H1 (cell line): Measurements from ENCODE around the gene FLRT1.

ENCODE experiments used
- CBX5 ChIP-seq: fragments of 300-800, 300-1000 bp; sonication (generic); IDR thresholded peaks from 2 replicates; pipeline ENCODE4 v1.7.1; 2016; ENCODE audit warnings: antibody characterized with exemption, low read length, low read depth
- CREB1 ChIP-seq: IDR thresholded peaks from 2 replicates; pipeline ENCODE4 v1.6.1; 2012; ENCODE audit warnings: inconsistent platforms
- CTCF ChIP-seq, 3 experiments: IDR thresholded peaks; 1 replicate in 2 of 3; 2 replicates in 1 of 3; pipeline versions ENCODE4 v1.5.1 to v1.6.1; 2011; ENCODE audit warnings: low read length in 3 of 3, mild to moderate bottlenecking in 3 of 3, inconsistent platforms in 2 of 3, low read depth in 1 of 3, moderate library complexity in 1 of 3; ENCODE audit not compliant: insufficient read depth in 1 of 3; ENCODE audit errors: control extremely low read depth in 1 of 3
- EZH2 ChIP-seq: fragments of 200-600 bp; sonication (generic); IDR thresholded peaks from 2 replicates; pipeline ENCODE4 v1.7.1; 2012; ENCODE audit warnings: low read depth, mild to moderate bottlenecking, moderate library complexity, low read length, inconsistent platforms; ENCODE audit not compliant: severe bottlenecking
- POLR2A ChIP-seq, 2 experiments: IDR thresholded peaks; 1 replicate in 1 of 2; 2 replicates in 1 of 2; pipeline ENCODE4 v1.6.1; 2011; ENCODE audit warnings: low read depth in 2 of 2, low read length in 2 of 2, mild to moderate bottlenecking in 2 of 2; ENCODE audit errors: control extremely low read depth in 1 of 2
- POLR2AphosphoS5 ChIP-seq: IDR thresholded peaks from 2 replicates; pipeline ENCODE4 v1.6.1; 2011; ENCODE audit warnings: low read depth, low read length
- RAD21 ChIP-seq, 2 experiments: IDR thresholded peaks in 1 of 2; conservative IDR thresholded peaks in 1 of 2; 2 replicates each; pipeline ENCODE4 v1.6.1; 2011; ENCODE audit warnings: low read depth in 2 of 2, low read length in 2 of 2, improper control_type of control experiment in 1 of 2, inconsistent platforms in 1 of 2, mild to moderate bottlenecking in 1 of 2, moderate library complexity in 1 of 2
- SAP30 ChIP-seq: fragments of 300-600 bp; sonication (generic); IDR thresholded peaks from 2 replicates; pipeline ENCODE4 v1.7.1; 2012; ENCODE audit warnings: low read length, moderate library complexity, mild to moderate bottlenecking, inconsistent platforms; ENCODE audit not compliant: insufficient read depth, insufficient replicate concordance
- TAF1 ChIP-seq: IDR thresholded peaks from 2 replicates; pipeline ENCODE4 v1.6.1; 2011; ENCODE audit warnings: mild to moderate bottlenecking, low read depth, low read length
- YY1 ChIP-seq: IDR thresholded peaks from 2 replicates; pipeline ENCODE4 v1.6.1; 2011; ENCODE audit warnings: low read depth, mild to moderate bottlenecking, low read length

- TF ChIP-seq EZH2 (no peak), CTCF (IDR thresholded peaks at IDR 0.05; ENCODE audit: control extremely low read depth in 1 of 3, insufficient read depth in 1 of 3, low read depth in 1 of 3, low read length in 3 of 3) (no peak), CBX5 (no peak), YY1 (no peak), CREB1 (no peak), RAD21 (IDR thresholded peaks at IDR 0.05 in 1 of 2, conservative IDR thresholded peaks at IDR 0.05 in 1 of 2; ENCODE audit: low read depth in 2 of 2, low read length in 2 of 2) (no peak), SAP30 (no peak), POLR2AphosphoS5 (no peak), TAF1 (no peak), POLR2A (IDR thresholded peaks at IDR 0.05; ENCODE audit: control extremely low read depth in 1 of 2, low read depth in 2 of 2, low read length in 2 of 2) (no peak)
Measured at GRCh38 chr11:64015510-64015909, 20.2 kb upstream of the FLRT1 start.
